Naive thymus-derived CD8-positive, alpha-beta T cell (primary cell): Measurements from ENCODE around the gene UMPS. TPM values are rescaled to one million over a fixed set of nuclear protein-coding genes. Genes with fewer than 3 reads are reported as not detected.
"Not testable (repeated sequence)": the region's sequence is repeated elsewhere in the genome, so short reads cannot be mapped to it uniquely, and the experiment has no call there.

Source experiments
- ATAC-seq, 2 donors: fragments of 150-1000 bp; cut with Tn5 transposase in 1 of 2; sonication (Bioruptor Pico), chemical (Tn5 transposase) in 1 of 2; 1 replicate in 1 of 2; 2 replicates in 1 of 2; pipeline ENCODE4 v1.10.0; 2021; ENCODE audit warnings: mild to moderate bottlenecking in 2 of 2, moderate library complexity in 2 of 2
- POLR2A ChIA-PET: fragments of 350-600 bp; sonication (Branson Sonifier 250); formaldehyde crosslinking; loops from one replicate; lab custom pipeline; 2021; ENCODE audit warnings: antibody characterized with exemption; lab: Charles Lee
- DNase-seq, 10 donors: peaks; one replicate each; pipeline versions ENCODE4 v3.0.0 to v3.0.0-alpha.2; 2020 to 2022
- H3K27ac Mint-ChIP-seq, 10 donors: one replicate each; pipeline ENCODE4 v1.8.0; 2020 to 2022; ENCODE audit warnings: mild to moderate bottlenecking in 10 of 10, mixed read lengths in 10 of 10, moderate library complexity in 4 of 10, inconsistent platforms in 1 of 10
- H3K27me3 Mint-ChIP-seq, 5 donors: one replicate each; pipeline ENCODE4 v1.8.0; 2021 to 2022; ENCODE audit warnings: mixed read lengths in 5 of 5
- H3K36me3 Mint-ChIP-seq, 3 donors: one replicate each; pipeline ENCODE4 v1.8.0; 2020 to 2022; ENCODE audit warnings: mixed read lengths in 3 of 3, mild to moderate bottlenecking in 2 of 3, inconsistent platforms in 1 of 3
- H3K4me1 Mint-ChIP-seq, 4 donors: one replicate each; pipeline ENCODE4 v1.8.0; 2021 to 2022; ENCODE audit warnings: mixed read lengths in 4 of 4
- H3K4me3 Mint-ChIP-seq, 10 donors: one replicate each; pipeline ENCODE4 v1.8.0; 2020 to 2022; ENCODE audit warnings: mild to moderate bottlenecking in 10 of 10, mixed read lengths in 10 of 10, moderate library complexity in 6 of 10, inconsistent platforms in 1 of 10
- H3K9me3 Mint-ChIP-seq, 9 donors: one replicate each; pipeline ENCODE4 v1.8.0; 2020 to 2022; ENCODE audit warnings: mixed read lengths in 9 of 9, mild to moderate bottlenecking in 3 of 9, inconsistent platforms in 1 of 9, moderate library complexity in 1 of 9
- polyA plus RNA-seq, 3 donors: library from polyadenylated mRNA; unstranded; fragments of 300-500 nt; fragmentation: Illumina TruSeq; gene quantifications; one replicate each; pipeline ENCODE4 v1.2.3, GENCODE V29; 2021
- total RNA-seq, 8 experiments: library from RNA in 2 of 8; stranded (reverse) in 2 of 8; gene quantifications; one replicate each; pipeline ENCODE4 v1.2.3 and lab custom pipeline; 2021 to 2026

The UMPS gene
- total and polyA plus RNA-seq, 5 experiments from 2014 or later, result 19.6 to 31.5 (median 26.8) TPM

GRCh38 chr3:124730941-124731297 lies 667 bp downstream of the UMPS start:
- peaks cover 15 to 47% (median 42%) of the 10 kb centered on the region in 4 donors for H3K4me1 Mint-ChIP-seq
- POLR2A ChIA-PET, result no interaction called here
- peaks cover 0 to 3% (median 0%) of the 10 kb centered on the region in 9 donors for H3K9me3 Mint-ChIP-seq
- no peak for ATAC-seq
- peaks cover 0 to 15% (median 2%) of the 10 kb centered on the region in 5 donors for H3K27me3 Mint-ChIP-seq
- peaks cover 0 to 21% (median 4%) of the 10 kb centered on the region in 3 donors for H3K36me3 Mint-ChIP-seq
- no peak for DNase-seq
- H3K27ac Mint-ChIP-seq, result peak overlapping the region; percentile 99 to 100 (median 99)
- peak overlapping the region; percentile 96 to 100 (median 100) for H3K4me3 Mint-ChIP-seq

DNA sequence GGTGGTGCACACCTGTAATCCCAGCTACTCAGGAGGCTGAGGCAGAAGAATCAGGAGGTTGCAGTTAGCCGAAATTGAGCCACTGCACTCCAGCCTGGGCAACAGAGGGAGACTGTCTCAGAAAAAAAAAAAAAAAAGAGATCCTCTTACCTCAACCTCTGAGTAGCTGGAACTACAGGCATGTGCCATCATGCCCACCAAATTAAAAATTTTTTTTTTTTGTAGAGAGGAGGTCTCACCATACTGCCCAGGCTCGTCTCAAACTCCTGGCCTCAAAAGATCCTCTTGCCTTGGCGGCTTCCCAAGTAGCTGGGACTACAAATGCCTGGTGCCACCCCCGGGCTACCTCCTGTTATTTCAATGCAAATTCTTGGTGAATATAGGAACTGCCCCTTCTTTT lies 1.5 kb downstream of the UMPS start:
- H3K4me3 Mint-ChIP-seq, result peak overlapping the region; percentile 31 to 100 (median 70)
- no peak for ATAC-seq
- no peak for DNase-seq
- H3K9me3 Mint-ChIP-seq, result peaks cover 0 to 3% (median 0%) of the 10 kb centered on the region in 9 donors
- peaks cover 15 to 47% (median 42%) of the 10 kb centered on the region in 4 donors for H3K4me1 Mint-ChIP-seq
- H3K27ac Mint-ChIP-seq, result peak overlapping the region in 4 of 10 donors; percentile 11 to 100 (median 64)
- POLR2A ChIA-PET, result interaction anchor here (0.6 to 0.7 kb wide), 2 partner anchors 10 to 13 kb away, joined by 4 read pairs; no protein-coding TSS in a partner anchor
- peaks cover 0 to 27% (median 4%) of the 10 kb centered on the region in 3 donors for H3K36me3 Mint-ChIP-seq
- peaks cover 0 to 9% (median 2%) of the 10 kb centered on the region in 5 donors for H3K27me3 Mint-ChIP-seq

DNA sequence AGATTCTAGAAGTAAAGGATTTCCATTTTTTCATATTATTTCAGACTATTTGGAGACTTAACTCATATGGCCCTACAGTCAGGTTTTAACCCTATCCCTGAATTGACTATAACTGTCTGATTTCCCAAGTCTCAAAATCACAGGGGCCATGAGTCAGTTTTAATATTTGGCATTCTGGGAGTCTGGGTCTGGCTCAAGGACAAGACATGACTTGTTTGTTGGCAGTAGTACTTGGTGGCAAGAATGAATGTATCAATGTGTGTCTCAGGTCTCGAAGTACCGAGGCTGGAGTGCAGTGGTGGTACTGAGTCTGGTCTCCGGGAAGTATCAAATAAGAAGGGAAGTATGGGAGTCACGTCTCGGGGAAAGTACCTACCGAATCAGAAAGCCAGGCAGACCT lies 10.8 kb downstream of the UMPS start:
- POLR2A ChIA-PET, result no interaction called here
- H3K36me3 Mint-ChIP-seq, result peaks cover 11 to 91% (median 24%) of the 10 kb centered on the region in 3 donors
- H3K27ac Mint-ChIP-seq, result peak overlapping the region in 1 of 10 donors; percentile 56

DNA sequence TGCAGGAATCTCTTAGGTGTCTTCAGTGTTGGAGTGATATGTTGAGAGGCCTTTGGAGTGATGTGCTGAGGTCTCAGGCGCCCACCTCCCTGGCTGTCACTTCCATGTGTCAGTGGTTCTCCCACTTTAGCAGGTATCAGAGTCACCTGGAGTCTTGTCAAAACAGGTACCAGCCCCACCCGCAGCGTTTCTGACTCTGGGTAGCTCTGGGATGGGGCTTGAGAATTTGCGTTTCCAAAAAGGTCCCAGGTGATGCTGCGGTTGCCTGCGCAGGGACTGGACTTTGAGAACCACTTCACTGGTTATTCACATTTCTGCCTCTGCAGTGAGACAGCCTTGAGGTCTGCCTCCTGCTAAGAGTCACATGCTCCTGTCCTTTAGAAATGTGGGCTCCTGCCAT lies 15.5 kb downstream of the UMPS start:
- peak overlapping the region in 2 of 10 donors; percentile 9 to 49 for H3K27ac Mint-ChIP-seq
- H3K27me3 Mint-ChIP-seq, result no peaks in the 10 kb centered on the region
- H3K9me3 Mint-ChIP-seq, result no peaks in the 10 kb centered on the region

More for the DNA sequence above, 10.8 kb downstream of the UMPS start:
- Mint-ChIP-seq H3K27me3 (no peaks in the 10 kb centered on the region), H3K9me3 (no peaks in the 10 kb centered on the region), H3K4me1 (peaks cover 14 to 25% (median 17%) of the 10 kb centered on the region in 4 donors), H3K4me3 (no peak overlapping the region)
- DNase-seq (no peak), ATAC-seq (no peak)

DNA sequence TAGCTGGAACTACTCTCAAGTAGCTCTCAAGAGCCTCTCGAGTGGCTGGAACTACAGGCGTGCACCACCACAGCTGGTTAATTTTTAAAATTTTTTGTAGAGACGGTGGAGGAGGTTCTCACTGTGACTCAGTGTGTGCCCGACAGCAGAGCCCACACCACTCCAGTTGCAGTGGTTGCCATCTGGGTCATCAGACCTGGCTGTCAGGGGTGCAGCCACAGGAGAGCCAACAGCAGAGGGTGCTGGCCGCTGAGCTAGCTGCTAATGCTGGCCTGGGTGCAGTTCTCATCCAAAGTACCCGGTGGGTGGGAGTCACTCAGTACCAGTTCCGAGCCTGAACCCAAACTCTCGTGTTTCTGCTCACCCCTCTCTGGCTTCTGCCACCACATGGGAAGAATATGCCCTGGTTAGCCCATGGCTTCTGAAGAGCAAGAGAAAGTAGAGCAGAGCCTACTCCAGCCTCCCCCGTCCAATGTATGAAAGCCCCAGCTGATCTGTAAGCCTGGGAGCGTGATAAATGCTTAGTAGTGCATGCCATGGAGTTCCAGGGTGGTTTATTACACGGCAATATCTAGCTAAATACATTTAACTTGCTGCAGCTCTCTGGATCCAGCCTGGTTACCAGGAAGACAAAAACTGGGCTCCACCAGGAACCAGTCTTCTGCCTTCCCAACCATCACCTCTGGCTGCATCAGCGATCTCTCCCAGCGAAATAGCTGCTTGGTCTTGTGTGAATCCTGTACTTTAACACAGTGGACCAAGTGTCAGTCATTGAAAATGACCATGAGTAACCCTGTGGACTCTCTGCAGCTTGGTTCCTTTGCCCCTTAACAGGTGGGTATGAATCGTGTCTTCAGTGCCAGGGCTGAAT lies 17.1 kb downstream of the UMPS start:
- H3K4me3 Mint-ChIP-seq, result no peak overlapping the region
- no peaks in the 10 kb centered on the region for H3K27me3 Mint-ChIP-seq
- peaks cover 0 to 2% (median 0%) of the 10 kb centered on the region in 4 donors for H3K4me1 Mint-ChIP-seq
- POLR2A ChIA-PET, result no interaction called here
- no peak overlapping the region for H3K27ac Mint-ChIP-seq
- ATAC-seq (no peak), DNase-seq (no peak)
- H3K36me3 Mint-ChIP-seq, result peaks cover 0 to 40% (median 9%) of the 10 kb centered on the region in 3 donors
- no peaks in the 10 kb centered on the region for H3K9me3 Mint-ChIP-seq

More for the DNA sequence above, 15.5 kb downstream of the UMPS start:
- POLR2A ChIA-PET, result no interaction called here
- ATAC-seq (no peak), DNase-seq (no peak)
- Mint-ChIP-seq H3K4me1 (peaks cover 0 to 6% (median 0%) of the 10 kb centered on the region in 4 donors), H3K4me3 (no peak overlapping the region), H3K36me3 (peaks cover 0 to 56% (median 9%) of the 10 kb centered on the region in 3 donors)

- Mint-ChIP-seq H3K9me3 (no peaks in the 10 kb centered on the region), H3K4me3 (no peak overlapping the region), H3K27me3 (peaks cover 0 to 10% (median 0%) of the 10 kb centered on the region in 5 donors), H3K36me3 (peaks cover 0 to 30% (median 3%) of the 10 kb centered on the region in 3 donors), H3K27ac (peak overlapping the region in 1 of 10 donors; percentile 26), H3K4me1 (peaks cover 0 to 2% (median 0%) of the 10 kb centered on the region in 4 donors)
- POLR2A ChIA-PET, result no interaction called here
- ATAC-seq, result no peak
- DNase-seq, result no peak
Observed at GRCh38 chr3:124748560-124749198, 18.4 kb downstream of the UMPS start.

GRCh38 chr3:124749877-124750276 lies 19.6 kb downstream of the UMPS start:
- H3K4me3 Mint-ChIP-seq, POLR2A ChIA-PET, H3K4me1 Mint-ChIP-seq, DNase-seq, H3K27ac Mint-ChIP-seq, ATAC-seq, H3K9me3 Mint-ChIP-seq: not testable (repeated sequence)
- H3K27me3 Mint-ChIP-seq, result peaks cover 0 to 22% (median 4%) of the 10 kb centered on the region in 5 donors
- peaks cover 0 to 18% (median 0%) of the 10 kb centered on the region in 3 donors for H3K36me3 Mint-ChIP-seq

DNA sequence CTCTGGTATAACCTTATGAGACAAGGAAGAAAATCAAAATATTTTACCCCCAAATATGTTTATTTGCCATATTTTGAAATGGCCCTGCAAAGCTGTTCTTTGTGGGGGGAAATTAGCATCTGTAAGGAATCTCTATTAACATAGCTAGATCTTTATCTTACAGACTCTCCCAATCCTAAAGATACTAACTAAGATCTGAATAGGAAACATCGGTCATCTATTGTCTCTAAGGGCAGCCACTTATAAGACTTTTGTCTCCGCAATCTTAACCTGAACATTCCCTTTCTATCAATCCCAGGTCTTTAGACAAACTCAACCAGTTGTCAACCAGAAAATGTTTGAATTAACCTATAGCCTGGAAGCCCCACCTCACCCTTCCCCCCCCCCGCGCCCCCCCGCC lies 21.2 kb downstream of the UMPS start:
- Mint-ChIP-seq H3K36me3 (peaks cover 0 to 9% (median 0%) of the 10 kb centered on the region in 3 donors), H3K9me3 (no peaks in the 10 kb centered on the region), H3K27me3 (peaks cover 0 to 39% (median 7%) of the 10 kb centered on the region in 5 donors), H3K4me1 (peaks cover 0 to 2% (median 0%) of the 10 kb centered on the region in 4 donors), H3K4me3 (no peak overlapping the region), H3K27ac (no peak overlapping the region)
- DNase-seq (no peak), ATAC-seq (no peak)
- POLR2A ChIA-PET, result no interaction called here

DNA sequence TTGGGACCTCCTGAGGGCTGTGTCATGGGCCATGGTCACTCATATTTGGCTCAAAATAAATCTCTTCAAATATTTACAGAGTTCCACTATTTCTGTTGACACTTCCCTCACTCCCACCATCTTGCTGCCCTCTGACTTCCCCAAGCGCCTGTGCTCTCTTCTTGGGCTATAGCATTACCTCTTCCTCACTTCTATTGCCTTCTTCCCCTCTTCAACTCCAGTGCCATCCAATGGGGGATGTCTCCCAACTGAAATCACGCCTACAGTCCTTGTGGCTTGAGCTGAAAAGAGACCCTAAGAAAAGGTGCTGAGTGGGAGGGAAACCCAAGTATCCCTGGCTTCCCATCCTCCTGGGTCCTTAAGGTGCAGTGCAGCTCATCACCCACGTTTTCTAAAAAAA lies 21.8 kb downstream of the UMPS start:
- no peak for ATAC-seq
- no peak overlapping the region for H3K4me3 Mint-ChIP-seq
- H3K9me3 Mint-ChIP-seq, result no peaks in the 10 kb centered on the region
- no peak for DNase-seq
- POLR2A ChIA-PET, result no interaction called here
- peaks cover 0 to 4% (median 0%) of the 10 kb centered on the region in 3 donors for H3K36me3 Mint-ChIP-seq
- peaks cover 0 to 44% (median 7%) of the 10 kb centered on the region in 5 donors for H3K27me3 Mint-ChIP-seq
- no peak overlapping the region for H3K27ac Mint-ChIP-seq
- H3K4me1 Mint-ChIP-seq, result peaks cover 0 to 2% (median 0%) of the 10 kb centered on the region in 4 donors

- DNase-seq, H3K9me3 Mint-ChIP-seq, POLR2A ChIA-PET, ATAC-seq, H3K36me3 Mint-ChIP-seq, H3K4me3 Mint-ChIP-seq, H3K27ac Mint-ChIP-seq, H3K4me1 Mint-ChIP-seq: not testable (repeated sequence)
- H3K27me3 Mint-ChIP-seq, result peaks cover 0 to 46% (median 7%) of the 10 kb centered on the region in 5 donors
Observed at GRCh38 chr3:124757926-124758325, 27.7 kb downstream of the UMPS start.

DNA sequence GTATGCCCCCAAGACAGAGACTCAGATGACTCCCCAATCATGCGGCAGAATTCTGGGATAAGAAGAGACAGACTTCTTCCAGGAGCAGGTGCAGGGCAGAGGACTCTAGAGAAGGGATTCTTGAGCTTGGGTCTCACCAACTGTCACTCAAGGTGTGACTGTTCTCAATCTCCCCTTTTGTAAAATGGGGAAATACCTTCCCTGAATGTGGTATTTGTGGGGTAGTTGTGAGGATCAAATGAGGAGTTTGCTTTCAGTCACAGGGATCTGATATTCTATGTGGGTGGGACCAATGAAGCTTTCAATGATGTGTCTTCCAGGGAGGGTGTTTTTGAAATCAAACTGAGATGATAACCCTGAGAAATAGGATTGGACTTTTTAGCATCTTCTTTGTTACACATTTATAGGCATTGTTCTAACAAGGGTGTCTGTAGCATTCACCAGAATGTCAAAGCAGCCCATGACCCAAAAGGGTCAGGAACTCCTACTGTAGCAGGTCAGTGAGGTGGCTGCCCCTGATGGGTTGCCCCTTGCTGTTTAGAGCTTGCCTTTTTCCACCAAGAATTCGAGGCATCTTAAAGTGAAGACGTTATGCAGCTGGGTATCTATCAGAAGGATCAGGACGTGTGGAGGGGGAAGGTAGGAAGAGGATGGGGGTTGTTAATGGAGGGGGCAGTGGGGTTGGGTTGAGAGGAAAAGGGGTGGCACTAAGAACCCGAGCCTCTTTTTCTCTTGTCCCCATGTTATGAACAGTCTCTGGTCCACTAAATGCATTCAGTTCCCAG lies 28.8 kb downstream of the UMPS start:
- peaks cover 0 to 35% (median 7%) of the 10 kb centered on the region in 5 donors for H3K27me3 Mint-ChIP-seq
- H3K4me3 Mint-ChIP-seq, result no peak overlapping the region
- no peak overlapping the region for H3K27ac Mint-ChIP-seq
- H3K9me3 Mint-ChIP-seq, result no peaks in the 10 kb centered on the region
- ATAC-seq (no peak), DNase-seq (no peak)
- peaks cover 0 to 3% (median 0%) of the 10 kb centered on the region in 3 donors for H3K36me3 Mint-ChIP-seq
- POLR2A ChIA-PET, result interaction anchor here (0.7 kb wide), 1 partner anchor 22 kb away, joined by 3 read pairs; no protein-coding TSS in a partner anchor
- peaks cover 3 to 6% (median 5%) of the 10 kb centered on the region in 4 donors for H3K4me1 Mint-ChIP-seq
